ENCODE results near the gene SLC25A53. TPM values are rescaled to one million over a fixed set of nuclear protein-coding genes. Genes with fewer than 3 reads are reported as not detected.

Gene SLC25A53
- total and polyA plus RNA-seq, 3 donors from 2014 or later, result 4.5 to 16.0 (median 10.6) TPM

DNA sequence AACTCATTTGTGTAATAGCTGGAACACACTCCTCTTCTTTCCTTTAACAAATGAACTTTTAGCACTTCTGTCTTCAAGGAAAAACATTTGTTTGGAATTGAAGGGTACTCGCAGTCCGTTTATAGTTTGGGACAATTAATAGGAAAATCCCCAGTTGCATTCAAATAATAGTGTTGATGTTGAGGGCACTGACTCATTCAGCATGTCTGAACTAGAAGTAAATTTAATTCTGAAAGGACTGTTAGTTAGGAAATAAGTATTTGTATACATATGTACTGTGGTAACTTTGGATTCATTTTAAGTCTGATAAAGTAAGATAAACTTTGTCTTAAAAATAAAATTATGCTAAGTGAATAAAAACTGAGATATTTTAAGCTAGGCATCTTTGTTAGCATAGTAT lies 36.7 kb upstream of the SLC25A53 start:
- no peak for TF ChIP-seq POLR2A (IDR thresholded peaks at IDR 0.05)
- TF ChIP-seq, protein P1, sequence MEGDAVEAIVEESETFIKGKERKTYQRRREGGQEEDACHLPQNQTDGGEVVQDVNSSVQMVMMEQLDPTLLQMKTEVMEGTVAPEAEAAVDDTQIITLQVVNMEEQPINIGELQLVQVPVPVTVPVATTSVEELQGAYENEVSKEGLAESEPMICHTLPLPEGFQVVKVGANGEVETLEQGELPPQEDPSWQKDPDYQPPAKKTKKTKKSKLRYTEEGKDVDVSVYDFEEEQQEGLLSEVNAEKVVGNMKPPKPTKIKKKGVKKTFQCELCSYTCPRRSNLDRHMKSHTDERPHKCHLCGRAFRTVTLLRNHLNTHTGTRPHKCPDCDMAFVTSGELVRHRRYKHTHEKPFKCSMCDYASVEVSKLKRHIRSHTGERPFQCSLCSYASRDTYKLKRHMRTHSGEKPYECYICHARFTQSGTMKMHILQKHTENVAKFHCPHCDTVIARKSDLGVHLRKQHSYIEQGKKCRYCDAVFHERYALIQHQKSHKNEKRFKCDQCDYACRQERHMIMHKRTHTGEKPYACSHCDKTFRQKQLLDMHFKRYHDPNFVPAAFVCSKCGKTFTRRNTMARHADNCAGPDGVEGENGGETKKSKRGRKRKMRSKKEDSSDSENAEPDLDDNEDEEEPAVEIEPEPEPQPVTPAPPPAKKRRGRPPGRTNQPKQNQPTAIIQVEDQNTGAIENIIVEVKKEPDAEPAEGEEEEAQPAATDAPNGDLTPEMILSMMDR (IDR thresholded peaks at IDR 0.05), result no peak
- H3K27ac ChIP-seq, result no peak overlapping the region
- H3K4me3 ChIP-seq, result no peak overlapping the region
- H3K9me3 ChIP-seq, result no peaks in the 10 kb centered on the region
- no peaks in the 10 kb centered on the region for H3K4me1 ChIP-seq
- intact Hi-C loops (cut with DNase I; ENCODE audit: low total_unique reads), result no loop called here
- H3K36me3 ChIP-seq (ENCODE audit: low read depth, missing control alignments), result no peaks in the 10 kb centered on the region
- WGBS, 2 donors, result 53 to 56% methylated on average over 2 of the region's 2 CpGs
- H3K27me3 ChIP-seq, result no peaks in the 10 kb centered on the region
- DNase-seq, result no peak

DNA sequence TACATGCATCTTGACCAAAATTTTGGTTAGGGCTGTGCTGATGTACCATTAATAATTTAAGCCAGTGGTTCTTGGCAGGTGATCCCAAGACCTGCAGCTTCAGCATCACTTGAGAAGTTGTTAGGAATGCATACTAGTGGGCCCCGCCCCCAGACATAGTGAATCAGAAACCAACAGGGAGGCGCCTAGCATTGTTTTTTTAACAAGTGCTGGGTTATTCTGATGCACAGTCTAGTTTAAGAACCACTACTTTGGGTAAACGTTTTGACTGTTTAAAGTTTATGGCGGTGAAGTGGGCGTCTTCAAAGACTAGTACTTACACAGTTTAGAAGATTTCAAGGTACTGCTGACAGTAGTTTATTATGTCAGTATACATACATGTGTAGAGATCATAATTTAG lies 33.0 kb upstream of the SLC25A53 start:
- Histone ChIP-seq H3K27ac (no peak overlapping the region), H3K27me3 (no peaks in the 10 kb centered on the region), H3K9me3 (no peaks in the 10 kb centered on the region), H3K36me3 (ENCODE audit: low read depth, missing control alignments) (no peaks in the 10 kb centered on the region), H3K4me3 (no peak overlapping the region), H3K4me1 (no peaks in the 10 kb centered on the region)
- WGBS, 2 donors, result 61 to 80% methylated on average over 3 to 5 of the region's 5 CpGs
- intact Hi-C loops (cut with DNase I; ENCODE audit: low total_unique reads), result no loop called here
- TF ChIP-seq POLR2A (IDR thresholded peaks at IDR 0.05), result no peak
- no peak for DNase-seq

DNA sequence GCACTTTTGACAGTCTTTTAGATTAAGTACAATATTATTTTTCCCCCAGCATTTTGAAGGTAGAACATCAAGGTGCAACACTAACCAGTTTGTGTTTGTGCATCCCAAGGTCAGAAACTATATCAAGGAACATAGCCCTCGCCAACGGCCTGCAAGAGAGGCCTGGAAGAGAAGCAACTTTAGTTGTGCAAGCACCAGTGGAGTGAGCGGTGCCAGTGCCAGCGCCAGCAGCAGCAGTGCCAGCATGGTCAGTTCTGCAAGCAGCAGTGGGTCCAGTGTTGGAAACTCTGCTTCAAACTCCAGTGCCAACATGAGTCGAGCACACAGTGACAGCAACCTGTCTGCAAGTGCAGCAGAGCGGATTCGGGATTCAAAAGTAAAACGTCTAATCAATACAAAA lies 31.1 kb upstream of the SLC25A53 start:
- no peak overlapping the region for H3K27ac ChIP-seq
- intact Hi-C loops (cut with DNase I; ENCODE audit: low total_unique reads), result no loop called here
- no peak for TF ChIP-seq POLR2A (IDR thresholded peaks at IDR 0.05)
- TF ChIP-seq, protein P1 (IDR thresholded peaks at IDR 0.05), result no peak
- H3K36me3 ChIP-seq (ENCODE audit: low read depth, missing control alignments), result no peaks in the 10 kb centered on the region
- no peaks in the 10 kb centered on the region for H3K9me3 ChIP-seq
- DNase-seq, result no peak
- WGBS, 2 donors, result 91 to 92% methylated on average over 7 to 8 of the region's 8 CpGs
- H3K4me1 ChIP-seq, result no peaks in the 10 kb centered on the region
- no peaks in the 10 kb centered on the region for H3K27me3 ChIP-seq
- H3K4me3 ChIP-seq, result no peak overlapping the region

DNA sequence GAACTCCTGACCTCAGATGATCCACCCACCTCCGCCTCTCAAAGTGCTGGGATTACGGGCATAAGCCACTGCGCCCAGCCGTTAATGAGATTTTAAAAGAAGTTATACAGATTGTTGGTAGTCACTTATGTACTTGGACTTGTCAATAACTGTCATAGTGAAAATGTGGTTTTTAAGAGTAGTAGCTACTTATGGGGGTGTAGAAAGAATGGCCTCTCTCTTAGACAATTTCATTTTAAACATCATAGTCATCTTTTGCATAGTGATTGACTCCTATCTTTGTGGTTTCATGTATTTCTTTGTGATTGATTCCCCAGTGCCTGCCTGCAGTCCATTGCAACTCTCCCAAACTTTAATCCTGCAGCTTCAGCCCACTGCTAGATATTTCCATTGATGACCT lies 26.9 kb upstream of the SLC25A53 start:
- H3K4me3 ChIP-seq, result no peak overlapping the region
- no peak for DNase-seq
- H3K36me3 ChIP-seq (ENCODE audit: low read depth, missing control alignments), result no peaks in the 10 kb centered on the region
- H3K9me3 ChIP-seq, result no peaks in the 10 kb centered on the region
- H3K27me3 ChIP-seq, result no peaks in the 10 kb centered on the region
- TF ChIP-seq, protein P1 (IDR thresholded peaks at IDR 0.05), result no peak
- no peak for TF ChIP-seq POLR2A (IDR thresholded peaks at IDR 0.05)
- H3K4me1 ChIP-seq, result no peaks in the 10 kb centered on the region
- intact Hi-C loops (cut with DNase I; ENCODE audit: low total_unique reads), result no loop called here
- H3K27ac ChIP-seq, result no peak overlapping the region
- 91 to 100% methylated on average over 4 of the region's 4 CpGs for whole genome bisulfite sequencing, 2 donors

DNA sequence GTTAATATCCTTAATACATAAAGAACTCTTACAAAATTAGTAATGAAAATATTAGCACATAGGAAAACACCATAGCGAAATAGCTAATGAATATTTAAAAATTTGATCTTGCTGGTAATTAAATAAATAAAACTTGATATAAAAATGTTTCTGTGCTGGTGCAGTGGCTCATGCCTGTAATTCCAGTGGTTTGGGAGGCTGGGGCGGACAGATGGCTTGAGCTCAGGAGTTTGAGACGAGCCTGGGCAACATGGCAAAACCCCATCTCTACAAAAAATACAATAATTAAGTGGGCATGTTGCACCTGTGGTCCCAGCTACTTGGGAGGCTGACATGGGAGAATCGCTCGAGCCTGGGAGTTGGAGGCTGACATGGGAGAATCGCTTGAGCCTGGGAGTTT lies 17.0 kb upstream of the SLC25A53 start:
- Histone ChIP-seq H3K9me3 (no peaks in the 10 kb centered on the region), H3K4me1 (peaks cover 2% of the 10 kb centered on the region), H3K36me3 (ENCODE audit: low read depth, missing control alignments) (no peaks in the 10 kb centered on the region), H3K4me3 (no peak overlapping the region), H3K27ac (no peak overlapping the region), H3K27me3 (no peaks in the 10 kb centered on the region)
- 89 to 93% methylated on average over 4 to 6 of the region's 6 CpGs for WGBS, 2 donors
- intact Hi-C loops (cut with DNase I; ENCODE audit: low total_unique reads), result no loop called here
- TF ChIP-seq POLR2A (IDR thresholded peaks at IDR 0.05), result no peak
- TF ChIP-seq, protein P1 (IDR thresholded peaks at IDR 0.05), result no peak
- DNase-seq, result no peak

All from testis (tissue), 3 donors.